GM12864 (cell line): ENCODE data around the gene OR2A5.

Experiments
- DNase-seq: peaks from one replicate; pipeline ENCODE4 v3.0.0-alpha.2; 2011; ENCODE audit warnings: low read depth
- H3K4me3 ChIP-seq: 2 replicates; pipeline ENCODE4 v1.5.1; 2011; ENCODE audit warnings: mild to moderate bottlenecking, low read depth, low read length, control low read depth
- CTCF ChIP-seq: IDR thresholded peaks from 2 replicates; pipeline ENCODE4 v1.5.1; 2011; ENCODE audit warnings: low read depth, mild to moderate bottlenecking, moderate library complexity, low read length, control low read depth, inconsistent platforms; ENCODE audit errors: missing control alignments

OR2A5 gene

GRCh38 chr7:144026203-144026883 is 22.4 kb upstream of the OR2A5 start:
- no peak for DNase-seq
- H3K4me3 ChIP-seq = no peak overlapping the region
- TF ChIP-seq CTCF = no peak

- H3K4me3 ChIP-seq = no peak overlapping the region
- TF ChIP-seq CTCF = no peak
- DNase-seq = no peak
These were observed 21.7 kb upstream of the OR2A5 start for GRCh38 chr7:144027070-144027469.

- no peak for DNase-seq
- H3K4me3 ChIP-seq = no peak overlapping the region
- TF ChIP-seq CTCF = no peak
These were observed 20.8 kb upstream of the OR2A5 start for GRCh38 chr7:144027974-144028373.

GRCh38 chr7:144028547-144028946 is 20.2 kb upstream of the OR2A5 start:
- H3K4me3 ChIP-seq = no peak overlapping the region
- DNase-seq = no peak
- no peak for TF ChIP-seq CTCF

- H3K4me3 ChIP-seq = no peak overlapping the region
- TF ChIP-seq CTCF = no peak
- DNase-seq = no peak
These were observed 16.2 kb upstream of the OR2A5 start for GRCh38 chr7:144032516-144032915.

- no peak for TF ChIP-seq CTCF
- no peak overlapping the region for H3K4me3 ChIP-seq
- no peak for DNase-seq
These were observed 15.6 kb upstream of the OR2A5 start for GRCh38 chr7:144032985-144033709.

- no peak for TF ChIP-seq CTCF
- no peak for DNase-seq
- H3K4me3 ChIP-seq = no peak overlapping the region
These were observed 13.4 kb upstream of the OR2A5 start for GRCh38 chr7:144035385-144035784.
